ENCODE data around the gene ARL2BP.
"Not testable (repeated sequence)": the region's sequence is repeated elsewhere in the genome, so short reads cannot be mapped to it uniquely, and the experiment has no call there.

ARL2BP gene

DNA sequence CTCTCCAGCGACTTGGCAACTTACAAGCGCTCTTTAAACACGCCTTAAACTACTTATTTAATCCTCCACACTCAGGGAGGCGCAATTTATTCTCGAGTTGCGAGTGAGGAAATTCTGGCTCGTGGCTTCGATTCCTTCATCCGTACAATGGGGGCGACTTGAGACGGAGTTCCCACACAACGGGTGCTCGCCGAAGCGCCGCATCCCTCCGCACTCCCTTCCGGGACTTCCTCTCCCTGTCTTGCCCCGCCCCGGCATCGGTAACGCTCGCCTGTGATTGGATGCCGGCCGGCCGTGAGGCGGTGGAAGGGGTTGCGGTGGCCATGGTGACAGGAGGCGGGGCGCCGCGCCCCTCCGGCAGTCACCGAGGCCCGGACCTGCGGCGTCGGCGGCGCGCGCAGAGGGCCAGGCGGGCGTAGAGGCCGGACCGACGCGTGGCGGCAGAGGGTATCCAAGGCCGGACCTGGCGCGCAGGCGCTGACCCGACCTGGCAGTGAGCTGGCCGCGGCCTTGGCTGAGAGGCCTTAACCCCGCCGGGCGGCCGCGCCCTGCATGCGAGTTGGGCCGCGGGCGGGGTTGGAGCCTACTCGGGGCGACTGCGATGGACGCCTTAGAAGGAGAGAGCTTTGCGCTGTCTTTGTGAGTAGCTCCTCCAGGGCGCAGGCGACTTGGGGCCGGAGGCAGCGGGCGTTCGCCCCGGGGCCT is at the start of gene ARL2BP:
ARL2BP (plus strand) TSS at position 493 of the 705 bp plus-strand sequence; CDS start at position 602, 109 bp downstream.
- peak; percentile 98 for DNase-seq (ENCODE audit: low read depth)
- TF ChIP-seq, protein P1, sequence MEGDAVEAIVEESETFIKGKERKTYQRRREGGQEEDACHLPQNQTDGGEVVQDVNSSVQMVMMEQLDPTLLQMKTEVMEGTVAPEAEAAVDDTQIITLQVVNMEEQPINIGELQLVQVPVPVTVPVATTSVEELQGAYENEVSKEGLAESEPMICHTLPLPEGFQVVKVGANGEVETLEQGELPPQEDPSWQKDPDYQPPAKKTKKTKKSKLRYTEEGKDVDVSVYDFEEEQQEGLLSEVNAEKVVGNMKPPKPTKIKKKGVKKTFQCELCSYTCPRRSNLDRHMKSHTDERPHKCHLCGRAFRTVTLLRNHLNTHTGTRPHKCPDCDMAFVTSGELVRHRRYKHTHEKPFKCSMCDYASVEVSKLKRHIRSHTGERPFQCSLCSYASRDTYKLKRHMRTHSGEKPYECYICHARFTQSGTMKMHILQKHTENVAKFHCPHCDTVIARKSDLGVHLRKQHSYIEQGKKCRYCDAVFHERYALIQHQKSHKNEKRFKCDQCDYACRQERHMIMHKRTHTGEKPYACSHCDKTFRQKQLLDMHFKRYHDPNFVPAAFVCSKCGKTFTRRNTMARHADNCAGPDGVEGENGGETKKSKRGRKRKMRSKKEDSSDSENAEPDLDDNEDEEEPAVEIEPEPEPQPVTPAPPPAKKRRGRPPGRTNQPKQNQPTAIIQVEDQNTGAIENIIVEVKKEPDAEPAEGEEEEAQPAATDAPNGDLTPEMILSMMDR (conservative IDR thresholded peaks at IDR 0.05; ENCODE audit: low read depth, low read length), result no peak
- peak within 1 kb of the TSS; percentile 79 for H3K4me3 ChIP-seq (ENCODE audit: low read depth, low read length)

DNA sequence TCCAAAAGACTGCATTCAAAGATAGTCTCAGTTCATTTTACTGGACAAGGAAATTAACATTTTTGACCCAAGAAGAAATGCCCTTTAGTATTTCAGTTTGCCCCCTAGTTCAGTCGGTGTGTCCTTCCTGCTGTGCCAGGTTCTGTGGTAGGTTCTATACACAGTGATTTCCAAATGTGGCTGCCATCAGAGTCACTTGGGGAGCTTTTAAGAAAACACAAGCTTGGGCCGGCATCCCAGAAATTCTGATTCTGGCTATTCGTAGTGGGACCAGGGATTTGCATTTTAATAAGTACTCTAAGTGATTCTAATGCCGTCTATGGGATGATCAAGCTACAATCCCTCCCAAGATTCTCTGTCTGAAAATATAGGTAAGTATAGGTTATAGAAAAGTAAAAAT is 48.8 kb upstream of the ARL2BP start:
- no peak overlapping the region for H3K4me3 ChIP-seq (ENCODE audit: low read depth, low read length)
- TF ChIP-seq, protein P1 (conservative IDR thresholded peaks at IDR 0.05; ENCODE audit: low read depth, low read length), result no peak
- DNase-seq (ENCODE audit: low read depth), result no peak

DNA sequence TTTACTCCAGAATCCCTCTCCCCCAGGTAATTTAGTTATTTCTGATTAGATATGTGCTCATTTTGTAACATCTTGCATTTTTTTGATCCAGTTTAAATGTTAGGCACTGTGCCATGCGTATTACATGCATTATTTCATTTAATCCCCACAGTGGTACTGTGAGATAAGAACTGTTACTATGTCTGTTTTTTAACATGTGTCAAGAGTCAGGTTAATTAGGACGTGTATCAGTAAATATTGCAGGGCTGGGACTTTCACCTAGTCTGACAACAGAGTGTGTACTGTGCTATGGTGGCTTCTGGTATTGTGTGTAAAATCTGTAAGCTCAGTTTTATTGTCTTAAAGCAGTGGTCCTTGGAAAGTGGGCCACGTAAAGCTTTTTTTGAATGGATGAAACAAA is 48.3 kb upstream of the ARL2BP start:
- TF ChIP-seq, protein P1 (conservative IDR thresholded peaks at IDR 0.05; ENCODE audit: low read depth, low read length), result no peak
- no peak for DNase-seq (ENCODE audit: low read depth)

DNA sequence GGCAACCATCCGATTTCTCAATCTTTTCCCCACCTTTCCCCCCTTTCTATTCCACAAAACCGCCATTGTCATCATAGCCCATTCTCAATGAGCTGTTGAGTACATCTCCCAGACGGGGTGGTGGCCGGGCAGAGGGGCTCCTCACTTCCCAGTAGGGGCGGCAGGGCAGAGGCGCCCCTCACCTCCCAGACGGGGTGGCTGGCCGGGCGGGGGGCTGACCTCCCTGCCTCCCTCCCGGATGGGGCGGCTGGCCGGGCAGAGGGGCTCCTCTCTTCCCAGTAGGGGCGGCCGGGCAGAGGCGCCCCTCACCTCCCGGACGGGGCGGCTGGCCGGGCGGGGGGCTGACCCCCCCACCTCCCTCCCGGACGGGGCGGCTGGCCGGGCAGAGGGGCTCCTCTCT is 44.7 kb upstream of the ARL2BP start:
- DNase-seq (ENCODE audit: low read depth); H3K4me3 ChIP-seq (ENCODE audit: low read depth, low read length): not testable (repeated sequence)

More for the DNA sequence above, 48.3 kb upstream of the ARL2BP start:
- no peak overlapping the region for H3K4me3 ChIP-seq (ENCODE audit: low read depth, low read length)

DNA sequence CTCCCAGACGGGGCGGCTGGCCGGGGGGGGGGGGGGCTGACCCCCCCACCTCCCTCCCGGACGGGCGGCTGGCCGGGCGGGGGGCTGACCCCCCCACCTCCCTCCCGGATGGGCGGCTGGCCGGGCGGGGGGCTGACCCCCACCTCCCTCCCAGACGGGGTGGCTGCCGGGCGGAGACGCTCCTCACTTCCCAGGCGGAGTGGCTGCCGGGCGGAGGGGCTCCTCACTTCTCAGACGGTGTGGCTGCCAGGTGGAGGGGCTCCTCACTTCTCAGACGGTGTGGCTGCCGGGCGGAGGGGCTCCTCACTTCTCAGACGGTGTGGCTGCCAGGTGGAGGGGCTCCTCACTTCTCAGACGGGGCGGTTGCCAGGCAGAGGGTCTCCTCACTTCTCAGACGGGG is 44.1 kb upstream of the ARL2BP start:
- H3K4me3 ChIP-seq (ENCODE audit: low read depth, low read length); DNase-seq (ENCODE audit: low read depth): not testable (repeated sequence)

DNA sequence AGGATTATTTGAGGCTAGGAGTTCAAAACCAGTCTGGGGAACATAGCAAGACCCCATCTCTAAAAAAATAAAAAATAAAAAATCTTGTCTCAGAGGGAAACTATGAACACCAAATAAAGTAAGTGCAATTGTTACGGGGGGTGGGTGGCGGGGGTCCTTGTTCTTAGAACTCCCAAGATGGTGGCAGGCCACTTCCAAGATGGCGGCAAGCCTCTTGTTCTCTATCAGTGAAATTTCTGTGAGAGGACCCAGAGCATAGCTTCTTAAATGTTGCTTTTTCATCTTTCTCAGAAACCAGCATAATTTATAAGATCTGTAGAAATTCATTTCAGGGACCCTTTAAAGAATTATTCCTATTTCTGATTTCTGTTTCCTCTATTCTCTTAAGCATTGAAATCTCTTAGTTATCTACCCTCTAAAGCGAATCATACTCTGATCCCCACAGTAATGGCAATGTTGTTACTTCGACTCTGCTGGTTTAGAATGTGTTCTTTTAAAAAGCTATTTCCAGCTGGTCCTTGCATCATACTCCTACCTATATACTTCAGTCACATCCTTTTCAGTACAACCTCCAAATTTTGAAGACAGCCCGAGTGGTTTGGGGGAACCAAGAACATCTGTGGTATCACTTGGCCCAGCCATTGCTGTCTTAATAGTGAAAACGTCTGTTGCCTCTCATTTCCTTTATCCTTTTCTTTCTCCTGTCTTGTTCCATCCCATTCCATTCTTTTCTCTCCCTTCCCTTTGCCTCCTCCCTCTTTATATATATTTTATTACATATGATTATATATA is 42.8 kb upstream of the ARL2BP start:
- H3K4me3 ChIP-seq (ENCODE audit: low read depth, low read length), result no peak overlapping the region
- TF ChIP-seq, protein P1 (conservative IDR thresholded peaks at IDR 0.05; ENCODE audit: low read depth, low read length), result no peak
- no peak for DNase-seq (ENCODE audit: low read depth)

DNA sequence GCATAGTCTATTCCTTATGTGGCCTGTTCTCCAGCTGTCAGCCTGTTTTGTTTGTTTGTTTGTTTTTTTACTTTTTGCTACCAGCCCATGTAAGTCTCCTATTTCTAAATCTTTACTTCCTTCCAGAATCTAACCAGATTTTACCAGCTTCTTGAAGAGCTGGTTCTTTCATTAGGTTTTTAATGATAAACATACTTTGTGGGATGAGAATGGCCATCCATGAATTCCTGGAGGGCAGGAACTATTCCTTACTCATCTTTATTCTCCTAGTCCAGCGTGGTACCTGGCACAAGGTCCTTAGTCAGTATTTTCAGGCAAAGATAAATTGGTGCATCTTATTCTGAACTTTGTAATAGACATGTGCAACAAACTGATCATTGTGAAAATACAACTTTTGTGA is 41.6 kb upstream of the ARL2BP start:
- no peak for DNase-seq (ENCODE audit: low read depth)
- TF ChIP-seq, protein P1 (conservative IDR thresholded peaks at IDR 0.05; ENCODE audit: low read depth, low read length), result no peak
- no peak overlapping the region for H3K4me3 ChIP-seq (ENCODE audit: low read depth, low read length)

DNA sequence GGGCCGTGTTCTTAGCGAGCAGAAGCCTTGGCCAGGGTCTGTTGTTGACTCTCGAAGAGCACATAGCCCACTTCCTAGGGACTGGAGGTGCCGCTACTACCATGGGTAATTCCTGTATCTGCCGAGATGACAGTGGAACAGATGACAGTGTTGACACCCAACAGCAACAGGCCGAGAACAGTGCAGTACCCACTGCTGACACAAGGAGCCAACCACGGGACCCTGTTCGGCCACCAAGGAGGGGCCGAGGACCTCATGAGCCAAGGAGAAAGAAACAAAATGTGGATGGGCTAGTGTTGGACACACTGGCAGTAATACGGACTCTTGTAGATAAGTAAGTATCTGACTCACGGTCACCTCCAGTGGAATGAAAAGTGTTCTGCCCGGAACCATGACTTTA is 40.4 kb upstream of the ARL2BP start:
- no peak overlapping the region for H3K4me3 ChIP-seq (ENCODE audit: low read depth, low read length)
- no peak for DNase-seq (ENCODE audit: low read depth)
- TF ChIP-seq, protein P1 (conservative IDR thresholded peaks at IDR 0.05; ENCODE audit: low read depth, low read length), result no peak

All from choroid plexus epithelial cell (primary cell).